Epidermal melanocyte (primary cell): ENCODE results near the gene PPP2R3B.
"Not testable (repeated sequence)": the region's sequence is repeated elsewhere in the genome, so short reads cannot be mapped to it uniquely, and the experiment has no call there.

Source experiments
- DNase-seq: peaks from one replicate; pipeline ENCODE4 v3.0.0; 2011; ENCODE audit warnings: low spot score; ENCODE audit not compliant: insufficient read length

The PPP2R3B gene

GRCh38 chrX:386768-387575 lies at the start of gene PPP2R3B:
Gene PPP2R3B (minus strand): TSS chrX:386907. CDS start chrX:386691, 216 bp downstream.
- peak; percentile 100 for DNase-seq

- DNase-seq: peak; percentile 7
Observed at GRCh38 chrX:435536-436122, 48.9 kb upstream of the PPP2R3B start.

GRCh38 chrX:434946-435345 lies 48.2 kb upstream of the PPP2R3B start:
- peak; percentile 4 for DNase-seq

GRCh38 chrX:433771-434170 lies 47.1 kb upstream of the PPP2R3B start:
- DNase-seq: peak; percentile 4

- DNase-seq: not testable (repeated sequence)
Observed at GRCh38 chrX:432666-433065, 46.0 kb upstream of the PPP2R3B start.

GRCh38 chrX:431492-432111 lies 44.9 kb upstream of the PPP2R3B start:
- peak; percentile 5 for DNase-seq

DNA sequence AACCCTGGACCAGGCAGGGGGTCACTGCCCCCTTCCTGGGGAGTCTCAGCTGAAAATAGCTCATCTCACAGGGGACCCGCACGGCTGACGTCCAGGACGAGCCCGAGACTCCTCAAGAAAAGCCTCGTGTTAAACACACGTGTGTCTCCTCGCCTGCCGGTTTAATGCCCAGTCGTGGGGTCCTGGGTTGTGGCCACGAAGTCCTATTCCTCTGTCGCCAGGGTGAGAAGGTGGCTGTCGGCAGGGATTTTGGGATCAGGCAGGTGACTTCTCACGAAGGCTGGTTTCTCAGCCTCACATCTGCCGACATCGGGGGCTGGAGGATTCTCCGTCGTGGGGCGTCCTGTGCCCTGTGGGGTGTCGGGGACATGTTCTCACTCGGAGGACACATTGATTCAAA lies 44.3 kb upstream of the PPP2R3B start:
- peak; percentile 9 for DNase-seq

- no peak for DNase-seq
Observed at GRCh38 chrX:429266-429825, 42.6 kb upstream of the PPP2R3B start.

DNA sequence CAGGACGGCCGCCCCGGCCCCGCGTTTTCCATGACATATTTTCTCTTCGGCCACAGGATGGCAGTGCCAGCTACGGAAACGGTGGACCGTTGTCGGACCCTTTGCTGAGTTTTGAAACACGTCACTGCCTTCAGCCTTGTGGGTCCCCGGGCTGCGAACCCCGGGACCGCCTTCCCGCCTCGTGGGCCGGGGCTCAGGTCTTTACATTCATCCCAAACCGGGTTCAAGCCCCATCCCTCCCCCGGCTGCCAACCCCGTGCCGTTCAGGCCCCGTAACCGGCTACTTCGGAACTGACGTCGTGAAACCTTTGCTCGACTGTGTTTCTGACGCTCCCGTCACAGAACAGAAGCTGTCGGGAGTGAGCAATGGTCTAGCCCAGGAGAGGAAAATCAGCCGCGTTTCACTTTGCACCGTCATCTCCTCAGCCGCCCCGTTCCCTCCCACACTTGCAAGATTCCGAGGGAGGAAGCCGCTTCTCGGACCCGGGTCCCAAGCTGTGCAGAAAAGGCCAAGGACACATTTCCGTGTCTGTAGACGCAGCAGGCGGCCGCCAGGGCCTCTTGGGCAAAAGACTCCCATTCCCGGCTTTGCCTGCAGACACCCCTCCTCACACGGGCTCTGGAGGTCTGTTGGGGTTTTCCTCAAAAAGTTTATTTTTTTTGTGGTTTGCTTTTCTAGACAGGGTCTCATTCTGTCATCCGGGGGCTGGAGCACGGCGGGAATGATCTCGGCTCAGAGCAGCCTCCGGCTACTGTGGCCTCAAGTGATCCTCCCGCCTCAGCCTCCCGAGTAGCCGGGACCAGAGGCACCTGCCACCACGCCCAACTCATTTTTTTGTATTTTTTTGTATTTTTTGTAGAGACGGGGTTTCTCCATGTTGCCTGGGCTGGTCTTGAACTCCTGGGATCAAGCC lies 41.4 kb upstream of the PPP2R3B start:
- peak; percentile 18 for DNase-seq

DNA sequence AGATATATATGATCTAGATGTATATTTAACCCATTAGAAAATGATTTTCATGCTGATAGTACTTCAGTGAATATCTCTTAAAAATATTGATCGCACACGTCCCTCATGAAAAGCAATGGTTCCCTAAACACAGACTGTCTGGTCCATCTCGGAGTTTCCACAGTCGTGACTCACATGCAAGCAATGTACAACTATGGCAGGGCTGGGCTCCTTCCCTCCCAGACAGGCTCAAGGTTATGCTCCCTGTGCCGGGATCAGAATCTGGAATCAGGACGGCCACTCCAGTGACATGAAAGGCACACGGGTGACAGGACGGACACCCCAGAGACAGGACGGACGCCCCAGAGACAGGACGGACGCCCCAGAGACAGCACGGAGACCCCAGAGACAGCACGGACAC lies 40.2 kb upstream of the PPP2R3B start:
- DNase-seq: peak; percentile 15

- DNase-seq: peak; percentile 14
Observed at GRCh38 chrX:425056-425455, 38.3 kb upstream of the PPP2R3B start.

DNA sequence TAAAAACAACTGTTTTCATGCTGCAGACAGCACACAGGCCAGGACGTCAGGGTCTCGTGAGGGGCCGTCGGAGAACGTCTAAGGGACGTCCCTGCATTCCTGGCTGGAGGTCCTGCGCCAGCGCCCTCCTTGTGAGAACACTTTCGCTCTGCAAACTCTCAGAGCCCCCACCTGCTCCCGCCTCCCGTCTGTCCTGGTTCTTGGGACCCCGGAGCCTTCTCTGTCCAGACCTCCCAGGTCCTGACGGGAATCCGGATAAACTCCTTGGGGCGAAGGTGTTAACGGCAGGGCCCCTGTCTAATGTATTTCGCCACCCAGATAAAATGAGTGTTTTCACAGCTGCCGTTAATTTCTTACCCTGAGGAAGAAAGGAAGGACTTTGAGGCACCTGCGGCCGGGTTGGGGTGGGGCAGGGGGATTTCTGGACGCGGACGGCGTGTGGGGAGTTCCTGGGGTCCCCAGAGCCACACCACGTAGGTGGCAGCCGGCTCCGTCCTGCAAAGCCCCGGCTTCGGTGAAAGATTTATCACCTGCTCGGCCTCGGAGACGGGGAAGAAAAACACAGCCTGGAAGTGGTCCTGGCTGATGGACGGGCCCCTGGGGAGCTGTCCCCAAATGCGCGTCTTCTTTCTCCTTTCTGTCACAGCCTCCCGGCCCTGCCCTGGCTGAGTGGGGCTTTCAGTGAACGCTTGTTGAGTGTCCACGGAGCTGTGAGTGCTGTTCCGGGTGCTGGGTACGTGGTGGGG lies 35.1 kb upstream of the PPP2R3B start:
- no peak for DNase-seq

GRCh38 chrX:420496-421223 lies 34.0 kb upstream of the PPP2R3B start:
- DNase-seq: no peak

DNA sequence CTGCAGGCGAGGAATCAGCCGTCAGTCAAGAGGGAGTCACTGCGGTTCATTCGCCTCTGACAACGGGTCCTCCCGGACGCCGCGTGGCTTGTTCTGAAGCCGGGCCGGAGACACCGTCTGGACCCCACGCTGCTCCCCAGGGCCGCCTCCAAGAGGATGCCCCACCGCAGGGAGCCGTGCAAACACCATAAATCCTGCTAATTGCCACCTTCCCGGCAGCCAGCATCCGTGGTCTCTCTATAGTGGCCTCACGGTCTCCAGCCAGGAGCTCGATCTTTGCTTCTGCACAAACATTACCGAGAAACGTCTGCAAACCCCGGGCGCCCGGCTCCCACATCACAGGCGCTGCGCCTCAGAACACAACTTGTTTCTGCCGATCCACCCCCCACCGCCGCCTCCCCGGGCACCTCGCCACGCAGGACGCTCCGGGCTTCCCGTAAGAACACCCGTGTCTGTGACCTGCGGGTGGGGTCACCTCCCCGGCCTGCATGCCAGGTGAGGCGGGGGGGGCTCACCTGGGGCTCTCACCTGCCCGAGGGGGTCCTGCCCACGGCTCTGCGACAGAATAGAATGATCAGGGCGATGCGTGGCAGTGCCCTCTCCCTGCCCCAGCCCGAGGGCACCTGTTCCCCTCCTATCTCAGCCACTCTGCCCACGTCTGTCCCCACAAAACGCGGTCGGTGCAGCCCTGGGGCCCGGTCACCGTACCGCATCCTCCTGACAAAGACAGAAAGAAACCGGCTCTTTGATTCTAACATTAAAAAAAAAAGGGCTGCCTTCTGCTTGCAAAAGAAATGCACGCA lies 32.4 kb upstream of the PPP2R3B start:
- no peak for DNase-seq

- DNase-seq: not testable (repeated sequence)
Observed at GRCh38 chrX:415498-415897, 28.8 kb upstream of the PPP2R3B start.

GRCh38 chrX:413322-414201 lies 26.9 kb upstream of the PPP2R3B start:
- DNase-seq: no peak

GRCh38 chrX:410296-410695 lies 23.6 kb upstream of the PPP2R3B start:
- no peak for DNase-seq

DNA sequence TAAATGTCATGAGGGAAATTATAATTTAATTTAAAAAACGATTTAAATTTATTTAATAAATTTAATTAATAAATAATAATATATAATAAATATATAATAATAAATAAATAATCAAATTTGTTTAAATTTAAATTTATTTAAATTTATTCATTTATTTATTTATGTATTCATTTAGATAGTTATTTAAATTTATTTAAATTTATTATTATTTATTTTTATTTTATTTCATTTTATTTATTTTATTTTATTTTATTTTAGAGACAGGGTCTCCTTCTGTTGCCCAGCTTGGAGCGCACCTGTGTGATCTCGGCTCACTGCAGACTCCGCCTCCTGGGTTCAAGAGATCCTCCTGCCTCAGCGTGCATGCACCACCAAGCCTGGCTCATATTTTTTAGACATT lies 18.4 kb upstream of the PPP2R3B start:
- no peak for DNase-seq
